Esophagus squamous epithelium (tissue), 4 donors: ENCODE measurements around the gene RBFOX2.

Experiments
- CTCF ChIP-seq, 6 experiments: fragments of 450-650 bp in 4 of 6; fragments of 200-600 bp in 2 of 6; sonication (generic) in 2 of 6; IDR thresholded peaks; one replicate each; pipeline ENCODE4 v1.5.1; 2016 to 2019; ENCODE audit warnings: antibody characterized with exemption in 6 of 6, mild to moderate bottlenecking in 4 of 6, moderate library complexity in 4 of 6
- POLR2A ChIP-seq, 4 donors: fragments of 450-650 bp; IDR thresholded peaks; one replicate each; pipeline ENCODE4 v1.6.1; 2017; ENCODE audit warnings: antibody characterized with exemption in 4 of 4, mild to moderate bottlenecking in 4 of 4, moderate library complexity in 3 of 4

- no peak for TF ChIP-seq CTCF (IDR thresholded peaks at IDR 0.05)
- TF ChIP-seq POLR2A (IDR thresholded peaks at IDR 0.05): no peak
These were observed 141.2 kb downstream of the RBFOX2 start for GRCh38 chr22:35887296-35887875.
